H1 (cell line): Measurements from ENCODE around the gene MAGEC3. TPM values are rescaled to one million over a fixed set of nuclear protein-coding genes. Genes with fewer than 3 reads are reported as not detected.

Experiments used
- CTCF ChIA-PET: fragments of 300-600 bp; sonication (Branson Sonifier 250); formaldehyde crosslinking; loops from one replicate; lab custom pipeline; 2021; ENCODE audit not compliant: partially characterized antibody; lab: Charles Lee
- POLR2A ChIA-PET: fragments of 300-600 bp; sonication (Branson Sonifier 250); formaldehyde crosslinking; loops from one replicate; lab custom pipeline; 2021; ENCODE audit warnings: inconsistent platforms; ENCODE audit not compliant: partially characterized antibody; lab: Charles Lee
- DNase-seq, 2 experiments: peaks; one replicate each; pipeline versions ENCODE4 v3.0.0 to v3.0.0-alpha.2; 2010 to 2022; ENCODE audit warnings: low spot score in 2 of 2, low read depth in 1 of 2, mixed read lengths in 1 of 2
- FAIRE-seq: peaks from 2 replicates; lab custom pipeline; 2011; peaks lifted over from hg19 to GRCh38; lab: Jason Lieb, UNC
- H2AFZ ChIP-seq: 2 replicates; pipeline ENCODE4 v1.8.1; 2012; ENCODE audit warnings: low read length, inconsistent platforms
- H2AK5ac ChIP-seq: 2 replicates; pipeline ENCODE4 v1.6.1; 2013; ENCODE audit warnings: low read depth, low read length
- H2BK120ac ChIP-seq: replicated peaks from 2 replicates; pipeline ENCODE3; 2013; ENCODE audit warnings: low read depth, low read length, inconsistent platforms
- H2BK12ac ChIP-seq: 2 replicates; pipeline ENCODE4 v1.6.1; 2013; ENCODE audit warnings: low read depth, low read length
- H2BK15ac ChIP-seq: 2 replicates; pipeline ENCODE4 v1.6.1; 2013; ENCODE audit warnings: low read length
- H2BK20ac ChIP-seq: 2 replicates; pipeline ENCODE4 v1.6.1; 2013; ENCODE audit warnings: low read length
- H2BK5ac ChIP-seq: 2 replicates; pipeline ENCODE4 v1.6.1; 2013; ENCODE audit warnings: low read depth, low read length
- H3K14ac ChIP-seq: 2 replicates; pipeline ENCODE4 v1.6.1; 2013; ENCODE audit warnings: inconsistent platforms; ENCODE audit not compliant: insufficient read length
- H3K18ac ChIP-seq: 2 replicates; pipeline ENCODE4 v1.6.1; 2013; ENCODE audit warnings: low read length; ENCODE audit errors: extremely low read depth
- H3K23ac ChIP-seq: 2 replicates; pipeline ENCODE4 v1.6.1; 2013; ENCODE audit warnings: inconsistent platforms; ENCODE audit not compliant: insufficient read length
- H3K23me2 ChIP-seq: 2 replicates; pipeline ENCODE4 v1.6.1; 2013; ENCODE audit warnings: low read depth, low read length
- H3K27ac ChIP-seq: 2 replicates; pipeline ENCODE4 v1.6.1; 2011; ENCODE audit warnings: low read depth, low read length, inconsistent platforms
- H3K27me3 ChIP-seq, 4 experiments: replicated peaks in 1 of 4; 1 replicate in 1 of 4; 2 replicates in 3 of 4; pipeline versions ENCODE4 v1.6.1 to v1.8.1; 2011 to 2013; ENCODE audit warnings: low read length in 3 of 4, mild to moderate bottlenecking in 3 of 4, inconsistent platforms in 2 of 4, mixed read lengths in 2 of 4, moderate library complexity in 1 of 4; ENCODE audit not compliant: control insufficient read depth in 3 of 4, insufficient read depth in 3 of 4; ENCODE audit errors: extremely low read depth in 1 of 4
- H3K36me3 ChIP-seq, 4 experiments: 2 replicates each; pipeline versions ENCODE4 v1.6.1 to v1.8.1; 2011 to 2013; ENCODE audit warnings: mild to moderate bottlenecking in 4 of 4, low read length in 3 of 4, moderate library complexity in 2 of 4, control low read depth in 1 of 4, inconsistent platforms in 1 of 4; ENCODE audit not compliant: insufficient read depth in 4 of 4, control insufficient read depth in 2 of 4
- H3K4ac ChIP-seq: replicated peaks from 2 replicates; pipeline ENCODE3; 2013; ENCODE audit warnings: low read length, low read depth, mixed read lengths, inconsistent platforms; ENCODE audit not compliant: insufficient read length
- H3K4me1 ChIP-seq, 4 experiments: replicated peaks in 1 of 4; 1 replicate in 1 of 4; 2 replicates in 3 of 4; pipeline versions ENCODE4 v1.6.1 to v1.8.1; 2011 to 2013; ENCODE audit warnings: low read length in 3 of 4, inconsistent platforms in 2 of 4, mixed read lengths in 1 of 4; ENCODE audit not compliant: insufficient read depth in 4 of 4, control insufficient read depth in 3 of 4
- H3K4me2 ChIP-seq, 2 experiments: 2 replicates each; pipeline versions ENCODE4 v1.6.1 to v1.8.1; 2011 to 2013; ENCODE audit warnings: low read depth in 2 of 2, low read length in 2 of 2, control low read depth in 1 of 2, inconsistent platforms in 1 of 2, mild to moderate bottlenecking in 1 of 2; ENCODE audit not compliant: insufficient read depth in 1 of 2
- H3K4me3 ChIP-seq, 4 experiments: fragments of 200-600, 300-600 bp in 1 of 4; sonication (generic), shearing (Covaris generic), sonication (Bioruptor Twin) in 1 of 4; 2 replicates each; pipeline versions ENCODE4 v1.5.1 to v1.8.1; 2011 to 2016; ENCODE audit warnings: low read length in 4 of 4, low read depth in 3 of 4, control low read depth in 2 of 4, inconsistent platforms in 2 of 4, mild to moderate bottlenecking in 2 of 4, mixed read lengths in 1 of 4, moderate library complexity in 1 of 4; ENCODE audit not compliant: insufficient read depth in 2 of 4; ENCODE audit errors: extremely low read depth in 1 of 4
- H3K56ac ChIP-seq: replicated peaks from 2 replicates; pipeline ENCODE3; 2013; ENCODE audit warnings: low read depth, mild to moderate bottlenecking, mixed read lengths, low read length, inconsistent platforms; ENCODE audit not compliant: insufficient read length
- H3K79me1 ChIP-seq: 2 replicates; pipeline ENCODE4 v1.6.1; 2013; ENCODE audit warnings: low read depth, low read length, control low read depth
- H3K79me2 ChIP-seq, 2 experiments: 2 replicates each; pipeline versions ENCODE4 v1.6.1 to v1.8.1; 2012 to 2013; ENCODE audit warnings: low read length in 2 of 2, mild to moderate bottlenecking in 2 of 2, inconsistent platforms in 1 of 2; ENCODE audit not compliant: insufficient read depth in 2 of 2, control insufficient read depth in 1 of 2
- H3K9ac ChIP-seq, 4 experiments: replicated peaks in 1 of 4; 1 replicate in 1 of 4; 2 replicates in 3 of 4; pipeline versions ENCODE4 v1.6.1 to v1.8.1; 2011 to 2013; ENCODE audit warnings: low read depth in 3 of 4, low read length in 3 of 4, control low read depth in 2 of 4, mild to moderate bottlenecking in 2 of 4, moderate library complexity in 2 of 4, inconsistent platforms in 1 of 4; ENCODE audit errors: extremely low read depth in 1 of 4
- H3K9me3 ChIP-seq, 2 experiments: 2 replicates each; pipeline versions ENCODE4 v1.6.1 to v1.8.1; 2012 to 2013; ENCODE audit warnings: mild to moderate bottlenecking in 2 of 2, moderate library complexity in 2 of 2, control low read depth in 1 of 2, inconsistent platforms in 1 of 2, low read depth in 1 of 2, low read length in 1 of 2, mixed read lengths in 1 of 2; ENCODE audit not compliant: insufficient read depth in 2 of 2
- H4K20me1 ChIP-seq, 2 experiments: replicated peaks in 1 of 2; 2 replicates each; pipeline versions ENCODE3 to v1.8.1; 2011 to 2013; ENCODE audit warnings: inconsistent platforms in 2 of 2, low read length in 2 of 2, mild to moderate bottlenecking in 1 of 2; ENCODE audit not compliant: insufficient read depth in 2 of 2, control insufficient read depth in 1 of 2
- H4K5ac ChIP-seq: 2 replicates; pipeline ENCODE4 v1.6.1; 2013; ENCODE audit warnings: low read length, low read depth, mixed read lengths, inconsistent platforms; ENCODE audit not compliant: insufficient read length
- H4K8ac ChIP-seq: 2 replicates; pipeline ENCODE4 v1.8.0; 2013; ENCODE audit warnings: mild to moderate bottlenecking, moderate library complexity, low read length, inconsistent platforms; ENCODE audit not compliant: insufficient read depth; ENCODE audit errors: extremely low read depth
- H4K91ac ChIP-seq: replicated peaks from 2 replicates; pipeline ENCODE3; 2013; ENCODE audit warnings: low read length, mixed read lengths, inconsistent platforms; ENCODE audit not compliant: insufficient read length
- BRCA1 ChIP-seq: IDR thresholded peaks from 2 replicates; pipeline ENCODE4 v1.6.1; 2012; ENCODE audit warnings: low read depth, low read length, improper control_type of control experiment
- CEBPB ChIP-seq: IDR thresholded peaks from 2 replicates; pipeline ENCODE4 v1.6.1; 2012; ENCODE audit warnings: low read depth, low read length
- CREB1 ChIP-seq: IDR thresholded peaks from 2 replicates; pipeline ENCODE4 v1.6.1; 2012; ENCODE audit warnings: inconsistent platforms
- EGR1 ChIP-seq: IDR thresholded peaks from 2 replicates; pipeline ENCODE4 v1.6.1; 2011; ENCODE audit warnings: low read depth, low read length, borderline replicate concordance
- GABPA ChIP-seq: IDR thresholded peaks from 2 replicates; pipeline ENCODE4 v1.6.1; 2011; ENCODE audit warnings: mild to moderate bottlenecking, low read length, moderate library complexity, borderline replicate concordance; ENCODE audit not compliant: insufficient read depth
- JUN ChIP-seq: IDR thresholded peaks from 2 replicates; pipeline ENCODE4 v1.6.1; 2011; ENCODE audit warnings: low read depth, mild to moderate bottlenecking, improper control_type of control experiment, low read length
- JUND ChIP-seq: IDR thresholded peaks from 2 replicates; pipeline ENCODE4 v1.6.1; 2011; ENCODE audit warnings: mild to moderate bottlenecking, improper control_type of control experiment, low read length
- KDM4A ChIP-seq: IDR thresholded peaks from one replicate; pipeline ENCODE4 v1.7.1; 2012; ENCODE audit warnings: low read depth, mild to moderate bottlenecking, moderate library complexity, low read length, inconsistent platforms; ENCODE audit not compliant: severe bottlenecking
- KDM5A ChIP-seq: fragments of 200-600 bp; IDR thresholded peaks from 2 replicates; pipeline ENCODE4 v1.7.1; 2012; ENCODE audit warnings: mild to moderate bottlenecking, low read length, inconsistent platforms, mixed read lengths
- NANOG ChIP-seq: IDR thresholded peaks from 2 replicates; pipeline ENCODE4 v1.6.1; 2011; ENCODE audit warnings: low read length, low read depth, mild to moderate bottlenecking, inconsistent platforms; ENCODE audit not compliant: insufficient read depth, poor library complexity, severe bottlenecking
- PHF8 ChIP-seq: fragments of 200-600 bp; sonication (generic); conservative IDR thresholded peaks from 2 replicates; pipeline ENCODE4 v1.7.1; 2012; ENCODE audit warnings: low read depth, mild to moderate bottlenecking, inconsistent platforms, low read length, moderate library complexity
- SP2 ChIP-seq: IDR thresholded peaks from 2 replicates; pipeline ENCODE4 v1.6.1; 2012; ENCODE audit warnings: mild to moderate bottlenecking, low read length, inconsistent platforms
- SUZ12 ChIP-seq: fragments of 200-600 bp; sonication (generic); IDR thresholded peaks from 2 replicates; pipeline ENCODE4 v1.6.1; 2012; ENCODE audit warnings: mild to moderate bottlenecking, inconsistent platforms, low read length, moderate library complexity, mixed read lengths
- TBP ChIP-seq: IDR thresholded peaks from 2 replicates; pipeline ENCODE4 v1.6.1; 2011; ENCODE audit warnings: low read depth, low read length, improper control_type of control experiment
- WGBS, 2 experiments: shearing (Covaris generic) in 1 of 2; methylation state at CpG; one replicate each; pipeline versions ENCODE4 v1.1.6 to v1.1.7; 2013 to 2015; ENCODE audit warnings: low lambda C conversion rate in 2 of 2, mixed read lengths in 2 of 2, inconsistent platforms in 1 of 2, low coverage in 1 of 2, missing lambda C conversion rate in 1 of 2; ENCODE audit not compliant: insufficient replicate concordance in 2 of 2, insufficient coverage in 1 of 2, insufficient read length in 1 of 2; ENCODE audit errors: extremely low coverage in 1 of 2, missing lambda C conversion rate in 1 of 2; 5-methylcytosine and 5-hydroxymethylcytosine counted together
- polyA plus RNA-seq, 7 experiments: library from polyadenylated mRNA; depleted of rRNA in 3 of 7; stranded (reverse) in 5 of 7; unstranded in 2 of 7; fragments of >200 nt in 5 of 7; fragments of 200-250 nt in 2 of 7; gene quantifications; 1 replicate in 5 of 7; 2 replicates in 1 of 7; 4 replicates in 1 of 7; pipeline versions ENCODE4 v1.2.1 to v1.2.3, GENCODE V29; 2011 to 2013; ENCODE audit warnings: missing spikeins in 2 of 7, mixed read lengths in 2 of 7
- total RNA-seq: library from RNA; stranded (reverse); fragmentation: NEBNext Ultra II Directional; extraction: Animal tissue kit (Norgen Biotek cat#: 25700); gene quantifications from 2 replicates; pipeline ENCODE4 v1.2.1, GENCODE V29; 2021
- TF ChIP-seq, protein P1 (sequence below): IDR thresholded peaks from 2 replicates; pipeline ENCODE4 v1.6.1; 2012; ENCODE audit warnings: inconsistent platforms

Gene MAGEC3
- total and polyA plus RNA-seq, 2 of the 8 experiments (the other 6 are each of a cell fraction or from before 2014, with no cell fraction given) = not detected

DNA sequence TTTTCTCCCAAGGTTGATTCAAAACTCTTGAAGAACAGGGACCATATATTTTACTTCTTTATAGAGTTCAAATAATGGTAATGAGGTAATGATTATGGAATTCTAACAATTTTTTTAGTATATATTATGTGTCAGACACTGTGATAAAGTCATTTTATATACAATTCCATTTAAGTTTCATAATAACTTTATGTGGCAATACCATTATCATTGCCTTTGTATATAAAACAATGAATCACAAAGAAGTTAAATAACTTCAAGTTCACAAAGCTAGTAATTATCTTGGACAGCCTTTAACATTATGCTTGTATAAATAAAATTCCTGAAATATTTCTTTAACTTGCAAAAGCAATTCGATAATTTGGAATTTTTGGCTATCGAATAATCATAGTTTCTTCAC lies 86.2 kb downstream of the MAGEC3 start:
- Histone ChIP-seq H3K27ac (no peak overlapping the region), H3K4ac (no peak overlapping the region), H3K36me3 (no peaks in the 10 kb centered on the region), H3K18ac (no peak overlapping the region), H3K4me2 (no peak overlapping the region), H3K23ac (no peak overlapping the region), H4K5ac (no peak overlapping the region), H3K4me3 (no peak overlapping the region), H3K56ac (no peak overlapping the region), H2BK12ac (no peak overlapping the region), H3K23me2 (no peaks in the 10 kb centered on the region), H3K79me2 (no peaks in the 10 kb centered on the region), H3K9me3 (no peaks in the 10 kb centered on the region), H3K79me1 (no peaks in the 10 kb centered on the region), H3K14ac (no peak overlapping the region), H2BK5ac (no peak overlapping the region), H2BK120ac (no peak overlapping the region), H3K4me1 (no peaks in the 10 kb centered on the region), H2BK15ac (no peak overlapping the region), H2AFZ (no peak overlapping the region), H4K8ac (no peak overlapping the region), H3K9ac (no peak overlapping the region), H2BK20ac (no peak overlapping the region), H4K20me1 (no peaks in the 10 kb centered on the region), H2AK5ac (no peak overlapping the region), H3K27me3 (no peaks in the 10 kb centered on the region), H4K91ac (no peak overlapping the region)
- ChIA-PET POLR2A (no interaction called here), CTCF (no interaction called here)
- WGBS, 2 experiments = 85% methylated on average over 2 of the region's 2 CpGs; no CpG with 5 or more reads in 1 of the 2 experiments
- TF ChIP-seq JUND (no peak), PHF8 (no peak), KDM4A (no peak), TBP (no peak), SP2 (no peak), NANOG (no peak), BRCA1 (no peak), GABPA (no peak), KDM5A (no peak), CREB1 (no peak), CEBPB (no peak), JUN (no peak), EGR1 (no peak), SUZ12 (no peak)
- TF ChIP-seq, protein P1, sequence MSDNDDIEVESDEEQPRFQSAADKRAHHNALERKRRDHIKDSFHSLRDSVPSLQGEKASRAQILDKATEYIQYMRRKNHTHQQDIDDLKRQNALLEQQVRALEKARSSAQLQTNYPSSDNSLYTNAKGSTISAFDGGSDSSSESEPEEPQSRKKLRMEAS = no peak
- DNase-seq (no peak), FAIRE-seq (no peak)
